Measurements from ENCODE around the gene CCDC92. TPM values are rescaled to one million over a fixed set of nuclear protein-coding genes. Genes with fewer than 3 reads are reported as not detected.

Gene CCDC92
- total and polyA plus RNA-seq, 2 of the 13 experiments (the other 11 are each of a cell fraction or from before 2014, with no cell fraction given): 5.4 to 14.7 TPM

DNA sequence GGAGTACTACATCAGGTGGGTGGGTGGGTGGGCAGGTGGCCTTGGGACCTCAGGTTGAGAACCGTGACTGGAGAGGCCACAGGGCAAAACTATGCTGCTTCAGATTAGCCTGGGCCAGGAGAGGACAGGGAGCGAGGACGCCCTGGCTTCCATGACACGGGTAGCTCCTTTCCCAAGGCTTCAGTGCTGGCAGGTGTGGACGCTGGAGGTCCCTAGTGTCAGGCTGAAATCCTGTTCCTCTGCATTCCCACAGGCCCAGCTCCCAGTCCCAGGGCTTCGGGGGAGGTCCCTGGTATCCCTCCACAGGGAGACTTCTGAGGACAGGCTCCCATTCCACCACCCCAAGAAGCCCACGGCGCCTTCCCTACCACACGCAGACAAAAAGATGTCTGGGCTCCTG, 31.6 kb downstream of the CCDC92 start:
- Histone ChIP-seq H3K36me3 (replicated peaks in 1 of 2; ENCODE audit: control insufficient read depth in 1 of 2, insufficient read depth in 2 of 2, low read length in 2 of 2) (peaks cover 0 to 5% of the 10 kb centered on the region in 2 experiments; a peak in 1 of 5 replicates), H3K27ac (ENCODE audit: extremely low read length, insufficient read depth, low read length) (no peak overlapping the region), H2AFZ (ENCODE audit: low read length) (no peak overlapping the region), H3K27me3 (ENCODE audit: control insufficient read depth in 1 of 2, insufficient read depth in 2 of 2, low read length in 2 of 2) (no peaks in the 10 kb centered on the region), H4K20me1 (ENCODE audit: insufficient read depth, low read length) (no peaks in the 10 kb centered on the region), H3K9me3 (ENCODE audit: low read length) (no peaks in the 10 kb centered on the region), H3K4me1 (ENCODE audit: insufficient read depth, low read length) (no peaks in the 10 kb centered on the region), H3K79me2 (ENCODE audit: insufficient read depth, low read length) (no peaks in the 10 kb centered on the region), H3K4me2 (ENCODE audit: low read depth, low read length) (no peak overlapping the region), H3K9ac (ENCODE audit: insufficient read depth, low read depth, low read length) (no peak overlapping the region), H3K4me3 (replicated peaks in 1 of 3; ENCODE audit: insufficient read depth in 1 of 3, low read depth in 2 of 3, low read length in 3 of 3) (no peak overlapping the region)
- POLR2A ChIA-PET: no interaction called here
- in situ Hi-C loops (cut with HindIII; ENCODE audit: extremely low pct_ligation_motif_present, low pct_unique_long_range_greater_than_20kb) (no loop called here), intact Hi-C loops (cut with micrococcal nuclease; ENCODE audit: unreplicated experiment) (no loop called here)
- no peak for ATAC-seq
- CTCF ChIA-PET (ENCODE audit: low intra/inter-chr PET ratio, low total read pairs): no interaction called here
- no peak for FAIRE-seq
- DNase-seq (ENCODE audit: low spot score): no peak
- TF ChIP-seq SETDB1 (CRISPR knock-in tag; IDR thresholded peaks at IDR 0.05; ENCODE audit: borderline replicate concordance) (no peak), CEBPB (IDR thresholded peaks at IDR 0.05; ENCODE audit: borderline replicate concordance, low read depth, low read length) (no peak), HMGA1 (CRISPR knock-in tag; conservative IDR thresholded peaks at IDR 0.05) (no peak), SIN3B (IDR thresholded peaks at IDR 0.05; ENCODE audit: low read length) (no peak)
- TF ChIP-seq, protein P1, sequence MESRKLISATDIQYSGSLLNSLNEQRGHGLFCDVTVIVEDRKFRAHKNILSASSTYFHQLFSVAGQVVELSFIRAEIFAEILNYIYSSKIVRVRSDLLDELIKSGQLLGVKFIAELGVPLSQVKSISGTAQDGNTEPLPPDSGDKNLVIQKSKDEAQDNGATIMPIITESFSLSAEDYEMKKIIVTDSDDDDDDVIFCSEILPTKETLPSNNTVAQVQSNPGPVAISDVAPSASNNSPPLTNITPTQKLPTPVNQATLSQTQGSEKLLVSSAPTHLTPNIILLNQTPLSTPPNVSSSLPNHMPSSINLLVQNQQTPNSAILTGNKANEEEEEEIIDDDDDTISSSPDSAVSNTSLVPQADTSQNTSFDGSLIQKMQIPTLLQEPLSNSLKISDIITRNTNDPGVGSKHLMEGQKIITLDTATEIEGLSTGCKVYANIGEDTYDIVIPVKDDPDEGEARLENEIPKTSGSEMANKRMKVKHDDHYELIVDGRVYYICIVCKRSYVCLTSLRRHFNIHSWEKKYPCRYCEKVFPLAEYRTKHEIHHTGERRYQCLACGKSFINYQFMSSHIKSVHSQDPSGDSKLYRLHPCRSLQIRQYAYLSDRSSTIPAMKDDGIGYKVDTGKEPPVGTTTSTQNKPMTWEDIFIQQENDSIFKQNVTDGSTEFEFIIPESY (CRISPR knock-in tag; IDR thresholded peaks at IDR 0.05): no peak
- BruUV-seq (replicated peaks): no TSS peak
- WGBS (ENCODE audit: low lambda C conversion rate): 92% methylated on average over 8 of the region's 9 CpGs

DNA sequence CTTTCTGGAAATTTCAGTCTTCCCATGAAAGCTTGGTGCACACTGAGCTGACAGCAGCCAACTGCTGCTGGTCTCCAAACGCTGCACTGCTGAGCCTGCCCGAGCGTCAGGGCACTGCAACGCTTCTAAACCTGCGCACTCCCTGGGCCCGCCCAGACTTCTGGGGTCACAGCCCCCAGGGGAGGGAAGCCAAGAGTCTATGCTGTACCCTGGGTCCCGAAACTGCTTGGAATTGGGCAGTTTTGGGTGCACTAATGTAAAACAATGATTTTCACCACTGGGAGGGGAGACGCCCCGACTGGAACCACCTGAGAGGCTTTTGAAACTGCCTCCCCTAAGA, 32.0 kb downstream of the CCDC92 start:
- no peaks in the 10 kb centered on the region for H3K4me1 ChIP-seq (ENCODE audit: insufficient read depth, low read length)
- BruUV-seq (replicated peaks): no TSS peak
- intact Hi-C loops (cut with micrococcal nuclease; ENCODE audit: unreplicated experiment): no loop called here
- H3K9ac ChIP-seq (ENCODE audit: insufficient read depth, low read depth, low read length): no peak overlapping the region
- H3K9me3 ChIP-seq (ENCODE audit: low read length): no peaks in the 10 kb centered on the region
- no peak for TF ChIP-seq ZSCAN12 (CRISPR knock-in tag; IDR thresholded peaks at IDR 0.05)
- TF ChIP-seq, protein P2, sequence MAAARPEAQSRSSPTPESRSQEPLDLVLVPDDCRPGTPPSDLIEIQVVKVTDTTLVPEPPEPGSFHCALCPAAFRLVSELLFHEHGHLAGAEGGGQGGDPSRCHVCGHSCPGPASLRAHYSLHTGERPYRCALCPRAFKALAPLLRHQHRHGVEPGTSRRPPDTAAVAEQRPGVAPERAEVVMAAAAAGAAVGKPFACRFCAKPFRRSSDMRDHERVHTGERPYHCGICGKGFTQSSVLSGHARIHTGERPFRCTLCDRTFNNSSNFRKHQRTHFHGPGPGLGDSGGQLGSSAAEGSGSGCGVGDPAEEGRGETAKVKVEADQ (CRISPR knock-in tag; IDR thresholded peaks at IDR 0.05; ENCODE audit: borderline replicate concordance): no peak
- no peak for TF ChIP-seq ZNF772 (CRISPR knock-in tag; IDR thresholded peaks at IDR 0.05)
- H2AFZ ChIP-seq (ENCODE audit: low read length): no peak overlapping the region
- in situ Hi-C loops (cut with HindIII; ENCODE audit: extremely low pct_ligation_motif_present, low pct_unique_long_range_greater_than_20kb): no loop called here
- no peaks in the 10 kb centered on the region for H3K27me3 ChIP-seq (ENCODE audit: control insufficient read depth in 1 of 2, insufficient read depth in 2 of 2, low read length in 2 of 2)
- DNase-seq (ENCODE audit: low spot score): no peak
- peaks cover 0 to 5% of the 10 kb centered on the region in 2 experiments; a peak in 1 of 5 replicates for H3K36me3 ChIP-seq (replicated peaks in 1 of 2; ENCODE audit: control insufficient read depth in 1 of 2, insufficient read depth in 2 of 2, low read length in 2 of 2)
- no peak overlapping the region for H3K4me2 ChIP-seq (ENCODE audit: low read depth, low read length)
- no peaks in the 10 kb centered on the region for H3K79me2 ChIP-seq (ENCODE audit: insufficient read depth, low read length)
- no peaks in the 10 kb centered on the region for H4K20me1 ChIP-seq (ENCODE audit: insufficient read depth, low read length)
- CTCF ChIA-PET (ENCODE audit: low intra/inter-chr PET ratio, low total read pairs): no interaction called here
- POLR2A ChIA-PET: no interaction called here
- no peak overlapping the region for H3K27ac ChIP-seq (ENCODE audit: extremely low read length, insufficient read depth, low read length)
- 96% methylated on average over 9 of the region's 9 CpGs for WGBS (ENCODE audit: low lambda C conversion rate)
- no peak overlapping the region for H3K4me3 ChIP-seq (replicated peaks in 1 of 3; ENCODE audit: insufficient read depth in 1 of 3, low read depth in 2 of 3, low read length in 3 of 3)
- no peak for FAIRE-seq
- no peak for ATAC-seq

Measured in HepG2 (cell line).